ENCODE data around the gene THBS3.
A peak's percentile ranks its signal among the peaks of the same experiment; 100 is the strongest.

Gene THBS3

DNA sequence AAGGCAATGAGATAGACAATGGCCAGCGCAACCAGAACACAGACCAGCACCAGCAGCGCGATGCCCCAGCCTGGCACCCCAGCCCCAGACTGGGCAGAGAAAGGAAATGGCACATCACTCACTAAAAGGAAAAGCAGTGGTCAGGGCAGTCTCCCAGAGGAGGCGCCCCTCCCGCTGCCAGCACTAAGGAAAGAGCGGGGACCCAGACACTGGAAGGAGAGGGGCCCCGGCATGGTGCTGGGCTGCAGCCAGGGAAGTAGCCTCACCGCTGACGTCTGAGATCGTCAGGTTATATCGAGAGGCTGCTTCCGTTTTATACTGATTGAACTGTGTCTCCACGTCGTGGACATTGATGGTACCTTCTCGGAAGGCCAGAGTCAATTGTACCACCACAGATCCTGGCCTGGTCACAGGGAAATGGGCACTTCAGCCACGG is 20.2 kb downstream of the THBS3 start:
- DNase-seq (ENCODE audit: low spot score) = no peak

DNA sequence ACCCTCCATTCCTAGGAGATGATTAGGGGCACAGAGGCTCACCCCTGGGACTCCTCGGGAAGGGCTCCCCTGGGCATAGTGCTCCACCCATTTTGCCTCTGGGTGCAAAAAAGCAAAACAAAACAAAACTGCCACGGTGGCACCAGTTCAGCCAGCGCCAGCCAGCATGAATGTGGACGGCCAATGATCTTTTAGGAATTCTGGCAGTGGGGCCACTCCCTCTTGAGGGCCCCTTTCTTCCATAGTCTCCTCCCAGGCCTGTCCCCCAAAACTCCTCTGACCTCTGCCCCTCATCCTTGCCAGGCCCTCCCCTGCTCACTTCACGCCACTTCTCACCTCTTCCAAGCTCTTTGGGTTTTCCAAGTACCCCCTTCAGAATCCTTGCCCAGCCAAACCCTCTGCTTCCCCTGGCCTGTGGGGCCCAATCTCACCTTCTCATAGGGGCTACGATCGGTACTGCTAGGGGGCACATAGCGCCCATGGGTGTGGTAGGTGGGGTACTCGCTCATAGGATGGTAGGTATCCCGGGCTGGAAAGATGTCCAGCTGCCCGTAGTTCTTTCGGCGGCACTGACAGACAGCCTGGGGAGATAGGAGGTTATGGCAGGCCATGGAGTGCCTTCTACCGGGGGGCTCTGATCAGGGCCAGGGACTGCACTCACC is 20.8 kb downstream of the THBS3 start:
- DNase-seq (ENCODE audit: low spot score) = no peak

DNA sequence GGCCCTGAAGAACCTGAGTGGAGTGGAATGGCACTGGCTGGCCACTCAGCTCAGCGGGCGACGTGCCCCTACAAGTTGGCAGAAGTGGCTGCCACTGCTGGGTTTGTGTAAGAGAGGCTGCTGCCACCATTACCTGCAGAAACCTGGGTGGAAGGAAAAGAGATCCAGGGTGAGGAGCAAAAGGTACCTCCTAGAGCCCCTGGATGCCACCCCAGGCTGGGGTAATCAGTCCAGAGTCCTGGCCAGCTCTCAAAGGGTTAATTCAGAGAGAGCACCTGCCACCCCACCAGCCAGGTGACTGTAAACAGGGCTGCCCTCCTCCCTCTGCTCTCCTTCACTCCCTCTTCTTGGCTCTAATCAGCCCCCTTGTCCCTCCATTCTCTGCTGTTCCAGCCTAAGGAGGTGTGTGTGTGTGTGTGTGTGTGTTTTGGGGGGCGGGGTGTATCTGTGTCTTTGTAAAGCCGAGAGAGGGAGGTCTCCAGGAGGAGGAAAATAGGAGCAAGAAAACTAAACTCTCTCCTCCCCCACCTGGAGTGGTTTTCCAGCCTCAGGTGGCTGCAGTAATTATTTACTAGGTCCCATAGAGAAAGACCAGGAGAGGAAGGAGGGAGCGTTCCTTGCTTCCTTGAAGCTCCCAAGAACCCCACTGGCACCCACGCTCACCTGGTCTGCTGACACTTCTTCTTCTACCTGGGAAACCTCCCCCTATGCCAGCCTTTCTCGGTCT is 21.5 kb downstream of the THBS3 start:
- no peak for DNase-seq (ENCODE audit: low spot score)

DNA sequence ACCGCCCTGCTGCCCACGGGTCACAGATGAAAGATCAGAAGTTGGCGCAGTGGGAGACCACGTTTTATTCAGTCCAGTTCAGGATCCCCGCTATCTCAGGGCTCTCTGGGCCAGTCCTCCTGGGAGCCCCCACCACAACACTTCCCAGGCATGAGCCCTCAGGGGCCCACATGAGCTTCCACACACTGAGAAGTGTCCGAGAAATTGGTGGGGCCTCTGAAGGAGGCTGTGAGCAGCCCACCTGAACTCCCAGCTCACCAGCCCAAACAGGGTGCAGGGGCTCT is 22.0 kb downstream of the THBS3 start:
- DNase-seq (ENCODE audit: low spot score) = no peak

DNA sequence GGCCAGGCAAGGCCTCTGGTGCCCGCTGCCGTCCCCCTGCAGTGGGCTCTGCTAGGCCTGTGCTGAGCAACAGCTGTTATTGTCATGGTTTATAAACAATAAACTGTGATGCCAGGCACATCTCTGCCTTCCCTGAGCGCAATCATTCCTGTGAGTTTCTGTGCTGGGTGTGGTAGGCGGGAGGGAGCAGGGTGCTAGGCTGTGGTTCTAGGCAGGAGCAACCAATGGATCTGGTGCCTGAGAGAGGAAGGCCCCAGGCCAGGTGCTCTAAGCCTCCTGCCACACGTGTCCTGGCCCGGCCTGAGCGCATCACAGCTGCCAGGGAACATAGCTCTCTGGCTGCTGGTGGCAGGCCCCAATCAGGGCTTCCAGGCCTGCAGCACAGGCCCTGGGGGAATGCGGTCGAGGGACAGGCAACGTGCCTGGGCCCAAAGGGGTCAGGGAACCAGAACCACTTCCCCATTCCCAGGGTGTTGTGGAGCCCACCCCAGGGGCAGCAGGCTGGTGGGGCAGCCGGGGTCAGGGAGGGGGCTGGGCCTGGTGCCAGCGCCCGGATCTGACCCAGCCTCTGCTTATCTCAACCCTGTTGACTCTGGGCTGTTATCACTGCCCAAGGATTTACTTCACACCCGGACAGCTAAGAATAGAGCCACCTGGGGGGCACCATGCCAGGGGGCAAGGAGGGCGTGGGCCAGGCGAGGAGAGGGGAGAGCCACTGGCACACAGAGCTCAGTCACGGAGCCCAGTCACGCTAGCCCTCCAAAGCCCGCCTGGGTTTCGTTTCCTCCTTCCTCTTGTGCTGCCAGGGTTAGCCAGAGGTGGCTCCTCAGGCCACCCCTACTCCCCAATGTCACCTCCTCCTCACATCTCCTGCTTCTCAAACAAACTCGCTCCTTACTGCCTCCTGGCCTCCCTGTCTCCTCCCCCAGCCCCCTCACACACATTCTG is 22.6 kb downstream of the THBS3 start:
- DNase-seq (ENCODE audit: low spot score) = no peak

DNA sequence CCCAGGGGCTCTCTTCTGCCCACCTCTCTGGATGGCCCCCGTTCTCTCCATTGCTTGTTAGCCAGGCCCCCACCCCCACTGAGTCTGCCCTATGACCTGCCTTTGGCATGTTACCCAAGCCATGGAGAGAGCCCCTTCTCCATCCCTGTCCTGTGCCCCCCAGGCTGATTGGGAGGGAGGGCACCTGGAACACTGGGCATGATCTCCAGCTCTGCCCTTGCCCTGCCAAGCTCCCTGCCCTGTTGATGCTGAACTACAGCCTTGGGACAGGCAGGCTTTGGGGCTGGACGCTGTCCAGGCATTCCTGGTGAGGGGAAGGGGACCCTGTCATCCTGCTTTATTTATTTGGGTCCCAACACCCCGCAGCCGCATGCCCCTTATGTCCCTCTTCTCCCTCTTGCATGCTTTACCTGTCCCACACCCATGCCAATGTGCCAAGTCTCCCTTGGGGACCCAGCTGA is 23.3 kb downstream of the THBS3 start:
- DNase-seq (ENCODE audit: low spot score) = no peak

DNA sequence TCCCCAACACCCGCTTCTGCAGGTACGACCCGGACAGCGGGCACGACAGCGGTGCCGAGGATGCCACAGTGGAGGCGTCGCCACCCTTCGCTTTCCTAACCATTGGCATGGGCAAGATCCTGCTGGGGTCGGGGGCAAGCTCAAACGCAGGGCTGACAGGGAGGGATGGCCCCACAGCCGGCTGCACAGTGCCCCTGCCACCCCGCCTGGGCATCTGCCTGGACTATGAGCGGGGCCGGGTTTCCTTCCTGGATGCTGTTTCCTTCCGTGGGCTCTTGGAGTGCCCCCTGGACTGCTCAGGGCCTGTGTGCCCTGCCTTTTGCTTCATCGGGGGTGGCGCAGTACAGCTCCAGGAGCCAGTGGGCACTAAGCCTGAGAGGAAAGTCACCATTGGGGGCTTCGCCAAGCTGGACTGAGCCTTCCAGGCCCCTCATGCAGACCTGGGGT is 23.9 kb downstream of the THBS3 start:
- no peak for DNase-seq (ENCODE audit: low spot score)

DNA sequence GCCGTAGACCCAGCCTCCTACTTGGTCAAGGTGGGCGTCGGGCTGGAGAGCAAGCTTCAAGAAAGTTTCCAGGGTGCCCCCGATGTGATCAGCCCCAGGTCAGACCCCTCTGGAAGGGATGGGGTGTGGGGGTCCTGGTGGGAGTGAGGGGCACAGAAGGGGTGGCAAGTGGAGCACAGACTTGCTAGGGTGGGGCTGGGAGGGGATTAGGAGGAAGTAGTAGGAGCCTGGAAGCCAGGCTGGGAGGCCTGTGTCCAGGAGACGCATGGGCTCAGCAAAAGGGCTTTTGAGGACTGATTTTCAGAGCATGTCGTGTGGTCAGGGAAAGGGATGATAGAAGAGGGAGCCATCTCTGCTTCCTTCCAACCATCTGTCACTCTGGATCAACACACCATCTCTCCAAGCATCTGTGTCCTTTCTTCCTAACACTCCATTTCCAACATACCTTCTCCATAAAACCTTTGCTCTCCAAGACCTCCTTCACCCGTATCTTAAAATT is 25.6 kb downstream of the THBS3 start:
- no peak for DNase-seq (ENCODE audit: low spot score)

DNA sequence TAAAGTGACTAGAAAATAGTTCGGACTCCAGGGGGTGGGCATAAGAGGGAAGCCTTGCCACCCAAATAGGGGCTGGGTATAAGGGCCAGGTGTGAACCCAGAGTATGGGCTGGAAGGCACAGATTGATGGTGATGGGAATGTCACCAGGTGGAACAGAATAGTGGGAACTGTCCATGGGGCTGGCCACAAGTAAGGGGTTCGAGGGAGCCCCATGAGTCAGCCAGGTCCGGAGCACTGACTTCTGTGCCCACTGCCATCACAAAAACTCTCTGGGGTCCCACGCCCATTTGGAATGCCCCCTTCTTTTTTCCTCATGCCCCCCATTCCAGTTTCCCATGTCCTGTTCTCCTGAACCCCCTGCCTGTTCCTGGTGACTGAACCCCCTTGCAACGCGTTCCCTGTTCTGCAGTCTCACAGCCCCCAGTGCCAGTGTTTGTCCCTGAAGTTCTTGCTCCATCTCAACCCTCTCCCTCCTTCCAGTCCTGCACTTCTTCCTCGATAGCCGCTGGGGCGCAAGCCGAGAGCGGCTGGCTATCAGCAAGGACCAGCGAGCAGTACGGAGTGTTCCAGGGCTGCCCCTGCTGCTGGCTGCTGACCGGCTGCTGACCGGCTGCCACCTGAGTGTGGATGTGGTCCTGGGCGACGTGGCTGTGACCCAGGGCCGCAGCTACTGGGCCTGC is 26.2 kb downstream of the THBS3 start:
- no peak for DNase-seq (ENCODE audit: low spot score)

DNA sequence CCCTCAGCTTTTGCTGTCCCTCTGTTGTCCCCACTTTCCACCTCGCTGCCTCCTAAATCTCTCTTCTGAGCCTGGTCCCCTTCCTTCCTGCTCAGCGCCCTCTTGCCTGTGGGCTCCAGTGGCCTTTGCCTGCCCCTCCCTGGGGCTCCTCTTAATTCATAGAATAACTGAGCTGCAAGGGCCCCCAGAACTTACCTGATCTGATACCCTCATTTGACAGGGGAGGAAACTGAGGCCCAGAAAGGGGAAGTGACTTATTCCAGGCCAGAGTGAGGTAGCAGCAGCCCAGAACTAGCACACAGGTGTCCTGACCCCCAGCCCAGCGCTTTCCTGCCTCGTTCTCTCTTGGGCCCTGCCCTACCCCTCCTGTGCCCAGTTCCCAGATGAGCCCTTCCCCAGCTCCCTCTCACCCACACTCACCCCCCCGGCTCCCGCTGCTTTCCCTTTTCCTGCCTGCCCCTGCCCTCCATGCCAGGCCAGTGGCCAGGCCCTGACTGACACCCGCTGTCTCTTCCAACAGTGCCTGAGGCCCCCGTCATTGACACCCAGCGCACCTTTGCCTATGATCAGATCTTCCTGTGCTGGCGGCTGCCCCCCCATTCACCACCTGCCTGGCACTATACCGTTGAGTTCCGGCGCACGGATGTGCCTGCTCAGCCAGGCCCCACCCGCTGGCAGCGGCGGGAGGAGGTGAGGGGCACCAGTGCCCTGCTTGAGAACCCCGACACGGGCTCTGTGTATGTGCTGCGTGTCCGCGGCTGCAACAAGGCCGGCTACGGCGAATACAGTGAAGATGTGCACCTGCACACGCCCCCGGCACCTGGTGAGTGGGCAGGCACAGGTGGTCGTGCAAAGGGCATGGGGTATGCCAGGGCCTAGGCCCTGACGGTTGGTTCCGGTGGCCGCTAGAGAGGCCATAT is 28.3 kb downstream of the THBS3 start:
- DNase-seq (ENCODE audit: low spot score) = no peak

DNA sequence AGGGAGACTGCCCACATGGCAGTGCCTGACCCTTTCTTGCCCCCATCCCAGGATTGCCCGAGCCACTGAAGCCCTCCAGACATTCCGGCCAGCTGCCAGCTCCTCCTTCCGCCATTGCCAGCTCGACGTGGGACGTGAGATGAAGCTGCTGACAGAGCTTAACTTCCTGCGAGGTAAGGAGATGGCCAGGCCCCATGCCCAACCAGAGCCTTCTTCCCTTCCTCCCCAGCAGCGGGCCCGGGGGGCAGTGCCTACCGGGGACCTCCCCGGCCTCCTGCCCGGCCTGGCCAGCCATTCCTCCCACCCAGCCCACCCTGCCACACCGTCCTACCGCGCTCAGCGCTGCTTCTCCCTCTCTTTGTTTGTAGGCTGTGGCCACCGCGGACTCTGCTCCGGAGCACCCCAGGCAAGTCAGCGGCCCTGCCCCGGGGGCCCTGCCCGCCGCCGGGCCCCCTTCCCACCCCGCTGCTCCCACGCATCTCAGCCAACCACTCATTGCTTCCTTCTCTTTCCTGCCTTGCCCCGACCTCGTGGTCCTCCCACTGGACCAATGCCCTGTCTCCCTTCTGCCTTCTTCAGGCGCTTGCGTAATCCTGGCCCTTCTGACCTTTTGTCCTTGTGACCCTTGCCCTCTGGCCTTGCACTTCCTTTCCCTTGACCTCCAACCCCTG is 29.1 kb downstream of the THBS3 start:
- DNase-seq (ENCODE audit: low spot score) = no peak

DNA sequence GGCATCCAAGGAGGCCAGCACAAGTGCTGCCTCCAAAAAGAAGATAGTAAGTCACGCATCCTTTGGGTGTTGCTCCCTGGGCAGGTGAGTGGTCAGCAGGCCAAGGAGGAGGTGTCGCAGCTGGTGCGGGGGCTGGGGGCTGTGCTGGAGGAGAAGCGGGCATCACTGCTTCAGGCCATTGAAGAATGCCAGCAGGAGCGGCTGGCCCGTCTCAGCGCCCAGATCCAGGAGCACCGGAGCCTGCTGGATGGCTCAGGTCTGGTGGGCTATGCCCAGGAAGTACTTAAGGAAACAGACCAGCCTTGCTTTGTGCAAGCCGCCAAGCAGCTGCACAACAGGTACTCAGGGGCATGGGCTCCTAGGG is 29.8 kb downstream of the THBS3 start:
- DNase-seq (ENCODE audit: low spot score) = no peak

DNA sequence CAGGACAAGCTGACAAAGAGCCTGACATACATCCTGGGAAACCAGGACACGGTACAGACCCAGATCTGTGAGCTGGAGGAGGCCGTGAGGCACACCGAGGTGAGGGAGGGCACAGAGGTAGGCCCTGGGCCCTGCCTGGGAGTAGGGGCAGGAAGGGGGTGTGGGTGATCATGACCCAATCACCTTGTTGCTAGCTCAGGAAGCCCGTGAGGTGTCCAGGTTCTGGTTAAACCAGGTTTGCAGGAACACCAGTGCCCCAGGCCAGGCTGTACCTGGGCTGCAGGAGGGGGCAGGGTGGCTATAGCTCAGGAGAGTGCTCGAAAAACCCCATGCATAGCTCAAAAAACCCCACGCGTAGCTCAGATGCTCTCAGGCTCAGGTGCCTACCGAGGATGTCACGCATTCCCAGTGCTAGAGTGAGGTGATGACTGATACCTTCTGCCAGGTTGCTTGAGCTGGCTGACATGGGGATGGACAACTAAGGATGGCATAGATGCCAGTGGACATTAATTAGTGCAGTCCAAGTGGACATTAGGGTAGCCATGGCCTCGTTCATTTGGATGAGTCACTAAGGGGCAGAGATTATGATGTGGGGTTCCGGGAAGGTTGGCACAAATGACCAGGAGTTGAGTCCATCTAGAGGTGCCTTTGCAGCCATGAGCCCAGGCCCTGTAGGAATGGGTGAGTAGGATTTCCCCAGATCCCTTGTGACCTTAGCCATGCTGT is 30.3 kb downstream of the THBS3 start:
- no peak for DNase-seq (ENCODE audit: low spot score)

DNA sequence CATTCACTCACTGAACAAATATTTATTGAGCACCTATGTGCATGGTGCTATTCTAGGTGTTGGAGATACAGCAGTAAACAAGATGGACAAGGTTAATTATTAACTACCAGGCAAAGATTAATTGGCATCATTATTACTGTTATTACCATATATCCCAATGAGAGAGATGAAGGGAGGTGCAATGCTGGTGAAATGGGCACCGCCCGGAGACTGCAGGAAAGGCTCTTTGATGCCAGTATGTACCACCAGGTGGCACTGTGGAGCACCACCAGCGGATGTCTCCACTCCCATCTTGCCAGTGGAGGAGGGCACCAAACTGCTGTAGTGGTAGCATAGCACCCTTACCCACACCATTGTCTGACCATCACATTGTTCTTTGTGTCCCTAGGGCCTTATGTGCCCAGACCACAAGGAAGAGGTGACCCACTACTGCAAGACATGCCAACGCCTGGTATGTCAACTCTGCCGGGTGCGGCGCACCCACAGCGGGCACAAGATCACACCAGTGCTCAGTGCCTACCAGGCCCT is 31.1 kb downstream of the THBS3 start:
- DNase-seq (ENCODE audit: low spot score) = peak; percentile 76

DNA sequence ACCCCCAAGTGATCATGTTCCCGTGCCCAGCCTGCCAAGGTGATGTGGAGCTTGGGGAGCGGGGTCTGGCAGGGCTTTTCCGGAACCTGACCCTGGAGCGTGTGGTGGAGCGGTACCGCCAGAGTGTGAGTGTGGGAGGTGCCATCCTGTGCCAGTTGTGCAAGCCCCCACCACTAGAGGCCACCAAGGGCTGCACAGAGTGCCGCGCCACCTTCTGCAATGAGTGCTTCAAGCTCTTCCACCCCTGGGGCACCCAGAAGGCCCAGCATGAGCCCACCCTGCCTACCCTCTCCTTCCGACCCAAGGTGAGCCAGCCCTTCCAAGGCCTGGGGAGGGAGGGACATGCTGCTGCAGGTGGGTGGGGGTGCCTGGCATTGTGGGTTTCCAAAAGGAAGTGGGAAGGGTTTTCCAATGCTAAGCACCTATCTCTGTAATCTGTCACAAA is 31.7 kb downstream of the THBS3 start:
- DNase-seq (ENCODE audit: low spot score) = no peak

DNA sequence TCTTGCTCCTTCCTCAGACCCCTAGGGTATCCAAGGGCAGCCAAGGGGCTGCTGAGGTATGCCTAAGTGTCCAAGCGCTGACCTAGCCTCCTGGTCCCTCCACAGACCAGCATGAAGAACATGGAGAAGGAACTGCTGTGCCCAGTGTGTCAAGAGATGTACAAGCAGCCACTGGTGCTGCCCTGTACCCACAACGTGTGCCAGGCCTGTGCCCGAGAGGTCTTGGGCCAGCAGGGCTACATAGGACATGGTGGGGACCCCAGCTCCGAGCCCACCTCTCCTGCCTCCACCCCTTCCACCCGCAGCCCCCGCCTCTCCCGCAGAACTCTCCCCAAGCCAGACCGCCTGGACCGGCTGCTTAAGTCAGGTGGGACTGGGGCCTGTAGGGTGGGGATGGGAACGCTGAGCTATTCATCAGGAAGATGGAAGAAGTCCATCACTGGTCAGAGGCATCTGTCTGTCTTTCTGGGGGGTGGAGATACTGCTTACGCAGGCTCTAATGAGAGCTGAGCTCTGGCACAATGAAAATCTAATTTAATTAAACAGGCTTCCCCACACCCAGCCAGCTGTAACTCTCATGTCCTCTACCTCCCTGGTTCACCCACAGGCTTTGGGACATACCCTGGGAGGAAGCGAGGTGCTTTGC is 32.3 kb downstream of the THBS3 start:
- DNase-seq (ENCODE audit: low spot score) = no peak

DNA sequence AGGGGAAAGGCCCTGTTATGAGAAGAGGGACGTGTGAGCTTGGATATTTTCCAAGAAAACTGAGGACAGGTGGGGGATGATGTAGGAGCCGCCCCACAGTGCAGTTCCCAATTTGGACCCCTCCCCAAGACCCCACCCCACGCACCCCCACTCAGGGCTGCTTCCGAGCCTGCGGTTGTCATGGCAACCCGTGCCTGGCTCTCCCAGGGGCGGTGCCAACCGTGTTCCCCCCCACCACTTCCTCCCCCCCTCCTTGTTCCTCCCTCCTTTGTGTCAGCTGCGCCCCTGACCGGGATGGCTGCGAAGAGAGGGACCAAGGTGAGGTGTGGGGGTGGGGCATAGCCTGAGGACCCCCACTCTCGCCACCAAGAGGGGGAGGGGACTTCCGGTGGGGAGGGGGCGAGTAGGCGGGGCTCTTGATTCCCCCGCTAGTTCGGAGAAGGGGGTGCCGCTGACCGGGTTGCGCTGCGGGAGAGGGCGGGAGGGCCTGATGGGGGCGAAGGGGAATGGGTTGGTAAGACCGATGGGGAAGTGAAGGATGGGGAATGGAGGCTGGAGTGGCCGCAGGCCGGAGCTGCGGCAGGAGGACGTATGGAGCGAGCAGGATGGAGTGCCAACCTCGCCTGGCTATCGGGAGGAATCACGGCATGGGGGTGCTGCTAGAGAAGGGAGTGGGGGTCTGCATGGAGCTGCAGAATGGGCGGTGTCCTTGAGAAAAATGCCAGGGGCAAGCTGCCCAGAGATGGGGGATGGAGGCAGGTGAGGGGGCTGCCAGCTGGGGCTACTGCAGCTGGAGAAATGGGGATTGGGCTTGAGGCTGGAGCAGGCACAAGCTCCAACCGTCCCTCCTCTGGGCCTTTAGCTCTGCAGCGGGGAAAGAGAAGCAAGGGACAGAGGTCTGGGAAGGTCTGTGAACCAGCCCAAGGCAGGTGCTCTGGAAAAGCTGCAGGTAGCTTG is 33.1 kb downstream of the THBS3 start:
- DNase-seq (ENCODE audit: low spot score) = peak; percentile 55
